SH-SY5Y (cell line): ENCODE results near the gene MARS2.

ENCODE experiments used
- GATA2 ChIP-seq: IDR thresholded peaks from 2 replicates; pipeline ENCODE4 v1.6.1; 2011; ENCODE audit warnings: mild to moderate bottlenecking, low read depth, low read length
- GATA3 ChIP-seq: IDR thresholded peaks from 2 replicates; pipeline ENCODE4 v1.6.1; 2011; ENCODE audit warnings: low read depth, mild to moderate bottlenecking, low read length, moderate library complexity

DNA sequence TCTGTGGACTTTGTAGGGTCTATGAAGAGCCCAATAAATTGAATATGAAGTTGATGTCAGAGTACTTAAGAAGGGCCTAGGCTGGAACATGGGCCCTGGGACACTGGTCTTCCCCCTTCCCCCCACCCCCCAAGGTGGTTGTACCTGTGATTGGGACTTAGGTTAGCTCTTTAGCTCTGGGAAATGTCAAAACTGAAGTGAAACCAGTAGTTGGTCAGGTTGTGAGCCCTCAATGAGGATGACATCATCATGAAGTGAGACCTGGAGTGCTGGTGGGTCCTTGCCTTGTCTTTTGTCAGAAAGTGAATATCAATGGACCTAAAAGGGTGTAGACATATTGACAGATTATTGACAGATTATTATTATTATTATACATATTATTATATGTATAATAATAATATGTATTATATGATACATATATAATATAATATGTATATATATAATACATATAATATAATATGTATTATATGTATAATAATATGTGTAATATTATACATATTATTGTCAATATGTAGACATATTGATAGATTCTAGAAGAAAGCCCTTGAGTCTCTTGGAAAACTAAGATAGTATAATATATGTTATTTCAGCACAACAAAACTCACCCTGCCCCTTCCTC lies 5.4 kb downstream of the MARS2 start:
- TF ChIP-seq GATA2 (no peak), GATA3 (no peak)
